Measurements from ENCODE around the gene PKHD1.
A peak's percentile ranks its signal among the peaks of the same experiment; 100 is the strongest.

DNA sequence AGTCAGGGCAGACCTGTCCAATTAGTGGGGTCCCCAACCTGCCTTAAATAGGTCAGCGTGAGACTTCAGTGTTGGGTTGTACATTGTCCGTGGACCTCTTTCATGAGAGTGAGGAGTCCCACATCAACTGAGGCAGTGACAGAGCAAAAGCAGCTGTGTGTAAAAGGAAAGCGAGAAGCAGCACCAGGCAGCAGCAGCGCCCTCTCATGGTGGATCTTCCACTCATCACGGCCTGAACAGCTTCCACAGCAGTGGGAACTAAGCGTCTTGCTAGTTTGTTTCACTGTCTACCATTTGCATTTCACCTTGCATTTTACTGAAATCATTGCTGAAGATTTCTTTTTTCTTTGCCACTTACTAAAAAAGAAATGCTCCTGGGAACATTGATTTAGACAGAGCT, 333.8 kb downstream of the PKHD1 start:
- TF ChIP-seq, protein P1, sequence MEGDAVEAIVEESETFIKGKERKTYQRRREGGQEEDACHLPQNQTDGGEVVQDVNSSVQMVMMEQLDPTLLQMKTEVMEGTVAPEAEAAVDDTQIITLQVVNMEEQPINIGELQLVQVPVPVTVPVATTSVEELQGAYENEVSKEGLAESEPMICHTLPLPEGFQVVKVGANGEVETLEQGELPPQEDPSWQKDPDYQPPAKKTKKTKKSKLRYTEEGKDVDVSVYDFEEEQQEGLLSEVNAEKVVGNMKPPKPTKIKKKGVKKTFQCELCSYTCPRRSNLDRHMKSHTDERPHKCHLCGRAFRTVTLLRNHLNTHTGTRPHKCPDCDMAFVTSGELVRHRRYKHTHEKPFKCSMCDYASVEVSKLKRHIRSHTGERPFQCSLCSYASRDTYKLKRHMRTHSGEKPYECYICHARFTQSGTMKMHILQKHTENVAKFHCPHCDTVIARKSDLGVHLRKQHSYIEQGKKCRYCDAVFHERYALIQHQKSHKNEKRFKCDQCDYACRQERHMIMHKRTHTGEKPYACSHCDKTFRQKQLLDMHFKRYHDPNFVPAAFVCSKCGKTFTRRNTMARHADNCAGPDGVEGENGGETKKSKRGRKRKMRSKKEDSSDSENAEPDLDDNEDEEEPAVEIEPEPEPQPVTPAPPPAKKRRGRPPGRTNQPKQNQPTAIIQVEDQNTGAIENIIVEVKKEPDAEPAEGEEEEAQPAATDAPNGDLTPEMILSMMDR (IDR thresholded peaks at IDR 0.05) = peak; percentile 29 to 59 (median 44)
- no peak for TF ChIP-seq POLR2A (IDR thresholded peaks at IDR 0.05)

All from heart left ventricle (tissue), 13 donors.